RWPE1 (cell line): ENCODE data around the gene ZACN.

Experiments used
- CTCF ChIA-PET: fragments of 350-600 bp; sonication (Branson Sonifier 250); formaldehyde crosslinking; extraction: SDS; loops from one replicate; lab custom pipeline; 2021; lab: Yijun Ruan, JAX
- POLR2A ChIA-PET: fragments of 400-600 bp; formaldehyde crosslinking; extraction: SDS; loops from one replicate; lab custom pipeline; 2020; ENCODE audit warnings: antibody characterized with exemption; ENCODE audit not compliant: low non-redundant PET; lab: Yijun Ruan, JAX
- DNase-seq: peaks from one replicate; pipeline ENCODE4 v3.0.0; 2012; ENCODE audit warnings: low spot score
- H3K27ac ChIP-seq: fragments of 450-650 bp; 2 replicates; pipeline ENCODE4 v1.5.1; 2017
- TF ChIP-seq, protein P1 (sequence below): fragments of 450-650 bp; conservative IDR thresholded peaks from 2 replicates; pipeline ENCODE4 v1.5.1; 2017; ENCODE audit warnings: low read depth, mild to moderate bottlenecking

ZACN gene

DNA sequence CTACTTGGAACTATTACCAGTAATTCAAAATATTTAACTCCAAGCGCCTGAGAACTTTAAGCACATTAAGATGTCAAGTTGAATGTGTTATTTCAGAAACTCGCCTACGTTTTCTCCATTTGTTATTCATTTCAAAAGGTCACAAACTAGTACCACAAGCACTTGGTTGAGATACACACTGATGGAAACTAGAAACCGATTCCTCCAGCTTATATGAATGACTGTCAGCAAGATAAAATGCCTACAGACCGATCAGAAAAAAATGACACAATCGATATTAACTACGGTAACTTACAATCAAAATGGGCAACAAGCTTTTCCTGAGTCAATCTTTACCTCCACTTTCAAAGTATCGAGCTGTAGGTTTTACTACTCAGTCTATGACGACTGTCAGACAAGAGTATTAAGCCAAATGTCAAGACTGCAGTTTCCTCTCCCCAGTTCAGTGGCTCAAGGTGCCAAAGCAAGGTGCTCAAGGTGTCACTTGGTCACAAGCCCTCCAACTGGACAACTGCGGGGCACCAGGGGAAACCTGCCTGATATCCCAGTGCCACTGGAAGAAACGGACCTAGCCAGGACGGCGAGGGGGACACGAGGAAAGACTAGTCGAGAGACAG, 7.3 kb upstream of the ZACN start:
- DNase-seq = no peak
- ChIA-PET POLR2A (interaction anchor here (0.7 kb wide), 1 partner anchor 187 kb away, joined by 4 read pairs; no protein-coding TSS in a partner anchor), CTCF (interaction anchor here (1.2 kb wide), 1 partner anchor 208 kb away, joined by 5 read pairs; no protein-coding TSS in a partner anchor)
- TF ChIP-seq, protein P1, sequence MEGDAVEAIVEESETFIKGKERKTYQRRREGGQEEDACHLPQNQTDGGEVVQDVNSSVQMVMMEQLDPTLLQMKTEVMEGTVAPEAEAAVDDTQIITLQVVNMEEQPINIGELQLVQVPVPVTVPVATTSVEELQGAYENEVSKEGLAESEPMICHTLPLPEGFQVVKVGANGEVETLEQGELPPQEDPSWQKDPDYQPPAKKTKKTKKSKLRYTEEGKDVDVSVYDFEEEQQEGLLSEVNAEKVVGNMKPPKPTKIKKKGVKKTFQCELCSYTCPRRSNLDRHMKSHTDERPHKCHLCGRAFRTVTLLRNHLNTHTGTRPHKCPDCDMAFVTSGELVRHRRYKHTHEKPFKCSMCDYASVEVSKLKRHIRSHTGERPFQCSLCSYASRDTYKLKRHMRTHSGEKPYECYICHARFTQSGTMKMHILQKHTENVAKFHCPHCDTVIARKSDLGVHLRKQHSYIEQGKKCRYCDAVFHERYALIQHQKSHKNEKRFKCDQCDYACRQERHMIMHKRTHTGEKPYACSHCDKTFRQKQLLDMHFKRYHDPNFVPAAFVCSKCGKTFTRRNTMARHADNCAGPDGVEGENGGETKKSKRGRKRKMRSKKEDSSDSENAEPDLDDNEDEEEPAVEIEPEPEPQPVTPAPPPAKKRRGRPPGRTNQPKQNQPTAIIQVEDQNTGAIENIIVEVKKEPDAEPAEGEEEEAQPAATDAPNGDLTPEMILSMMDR = no peak
- peak overlapping the region; percentile 82 for H3K27ac ChIP-seq

DNA sequence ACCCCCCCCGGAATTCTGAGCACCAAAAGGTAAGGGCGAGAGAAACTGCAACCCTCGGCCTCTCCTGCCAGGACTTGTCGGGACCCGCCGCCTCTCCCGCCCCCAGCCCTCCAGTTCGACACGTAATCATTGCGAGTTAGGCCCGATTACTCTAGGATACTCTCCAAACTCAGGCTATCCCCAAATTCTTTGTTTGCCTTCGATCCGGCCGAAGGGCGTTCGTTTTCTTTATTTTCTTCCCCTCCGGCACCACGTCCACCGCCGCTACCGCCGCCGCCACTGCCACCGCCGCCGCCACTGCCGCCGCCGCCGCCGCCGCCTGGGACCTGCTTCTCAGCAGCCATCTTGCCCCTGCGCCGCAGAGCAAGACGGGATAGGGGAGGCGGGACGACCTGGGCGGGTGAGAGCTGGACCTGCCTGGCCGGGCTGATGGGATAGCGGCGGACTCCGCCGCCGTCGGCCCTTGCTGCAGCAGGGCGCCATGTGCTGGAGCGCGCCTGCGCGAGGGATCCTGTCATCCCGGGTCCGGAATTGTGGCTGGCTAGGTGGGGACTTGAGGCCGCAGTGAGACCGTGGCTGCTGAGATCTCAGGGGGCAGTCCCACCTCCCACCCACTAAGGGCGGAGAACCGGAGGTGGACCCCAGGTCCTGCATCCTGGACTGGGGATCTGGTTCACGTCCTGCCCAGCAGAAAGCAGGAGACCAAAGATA, 6.7 kb upstream of the ZACN start, which contains the start of gene SRP68:
Gene SRP68 (minus strand): TSS at position 370 of the 711 bp plus-strand sequence. CDS start 26 bp downstream, at position 344.
- DNase-seq = peak; percentile 93
- TF ChIP-seq, protein P1 = no peak
- CTCF ChIA-PET = interaction anchor here (1.2 kb wide), 1 partner anchor 207 kb away, joined by 5 read pairs; no protein-coding TSS in a partner anchor
- POLR2A ChIA-PET = interaction anchor here (0.5 to 0.7 kb wide), 2 partner anchors 9 to 587 kb away, joined by 3 to 4 read pairs; no protein-coding TSS in a partner anchor
- peak within 1 kb of the TSS; percentile 82 for H3K27ac ChIP-seq

DNA sequence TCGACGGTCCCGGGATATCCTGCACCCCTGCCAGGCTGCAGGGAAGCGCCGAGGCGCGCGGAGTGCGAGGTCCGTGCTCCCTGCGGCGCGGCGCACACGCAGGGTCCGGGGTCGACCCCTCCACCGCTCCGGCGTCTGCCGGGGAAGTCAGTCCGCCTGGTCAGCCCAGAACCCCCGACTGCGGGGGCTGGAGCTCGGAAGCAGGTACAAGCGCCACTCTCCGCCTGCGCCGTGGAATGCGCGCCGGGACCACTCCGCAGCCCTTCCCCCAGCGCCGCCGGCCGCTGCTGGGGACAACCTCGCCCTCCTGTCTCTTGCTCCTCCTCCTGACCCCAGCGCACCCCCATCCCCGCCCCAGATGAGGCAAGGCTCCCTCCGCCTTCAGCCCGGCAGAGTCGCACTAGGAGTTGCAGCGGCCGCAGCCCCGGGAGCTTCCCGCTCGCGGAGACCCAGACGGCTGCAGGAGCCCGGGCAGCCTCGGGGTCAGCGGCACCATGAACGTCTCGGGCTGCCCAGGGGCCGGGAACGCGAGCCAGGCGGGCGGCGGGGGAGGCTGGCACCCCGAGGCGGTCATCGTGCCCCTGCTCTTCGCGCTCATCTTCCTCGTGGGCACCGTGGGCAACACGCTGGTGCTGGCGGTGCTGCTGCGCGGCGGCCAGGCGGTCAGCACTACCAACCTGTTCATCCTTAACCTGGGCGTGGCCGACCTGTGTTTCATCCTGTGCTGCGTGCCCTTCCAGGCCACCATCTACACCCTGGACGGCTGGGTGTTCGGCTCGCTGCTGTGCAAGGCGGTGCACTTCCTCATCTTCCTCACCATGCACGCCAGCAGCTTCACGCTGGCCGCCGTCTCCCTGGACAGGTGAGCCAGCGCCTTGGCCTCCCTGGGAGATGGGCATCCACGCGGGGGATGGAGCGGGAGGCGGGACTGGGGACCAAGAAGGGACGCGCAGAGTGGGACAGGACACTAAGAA, 4.3 kb upstream of the ZACN start, which contains the start of gene GALR2:
Gene GALR2 (plus strand): TSS at position 392 of the 974 bp plus-strand sequence. CDS start 103 bp downstream, at position 495.
- CTCF ChIA-PET = interaction anchor here (0.6 kb wide), 1 partner anchor 301 kb away, joined by 3 read pairs; no protein-coding TSS in a partner anchor
- POLR2A ChIA-PET = interaction anchor here (0.5 kb wide), 1 partner anchor 123 kb away, joined by 4 read pairs; no protein-coding TSS in a partner anchor
- DNase-seq = no peak

DNA sequence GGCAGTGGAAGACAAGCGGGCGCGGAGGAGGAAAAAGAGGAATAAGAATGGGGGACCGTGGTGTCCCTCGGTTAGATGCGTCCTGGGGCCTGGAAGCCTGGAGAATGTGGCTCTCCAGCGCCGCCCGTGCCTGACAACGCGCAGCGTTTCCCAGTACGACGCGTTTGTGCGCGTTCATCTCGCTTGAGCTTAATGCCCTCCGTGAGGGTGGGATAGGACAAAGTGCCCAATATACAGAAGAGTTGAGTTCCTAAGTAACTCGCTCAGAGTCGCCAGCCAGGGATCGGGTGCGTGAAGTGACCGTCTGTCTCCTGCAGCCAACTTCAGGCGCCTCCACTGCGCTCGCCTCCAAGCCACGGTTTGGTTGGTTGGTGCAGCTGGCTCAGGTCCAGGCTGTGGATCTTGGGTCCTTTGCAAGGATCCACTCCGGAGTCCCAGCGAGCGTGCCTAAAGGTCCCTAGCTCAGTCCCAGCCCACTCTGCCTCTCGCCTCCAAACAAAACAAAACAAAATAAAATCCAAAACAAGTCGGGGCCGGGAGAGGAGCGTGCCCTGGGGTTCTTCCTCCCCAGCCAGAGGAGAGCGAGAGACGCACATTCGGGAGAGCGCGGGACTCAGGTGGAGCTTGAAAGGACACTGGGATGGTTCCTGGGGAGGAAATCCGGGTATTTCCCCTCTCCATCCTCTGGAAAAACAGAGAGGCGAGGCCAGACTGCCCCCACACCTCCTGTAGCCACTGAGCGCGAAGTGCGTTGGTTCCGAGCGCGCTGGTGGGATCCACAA, 3.4 kb upstream of the ZACN start:
- DNase-seq = no peak
- POLR2A ChIA-PET = no interaction called here

More for the DNA sequence above, 4.3 kb upstream of the ZACN start, which contains the start of gene GALR2:
- no peak within 1 kb of the TSS for H3K27ac ChIP-seq
- TF ChIP-seq, protein P1 = no peak

DNA sequence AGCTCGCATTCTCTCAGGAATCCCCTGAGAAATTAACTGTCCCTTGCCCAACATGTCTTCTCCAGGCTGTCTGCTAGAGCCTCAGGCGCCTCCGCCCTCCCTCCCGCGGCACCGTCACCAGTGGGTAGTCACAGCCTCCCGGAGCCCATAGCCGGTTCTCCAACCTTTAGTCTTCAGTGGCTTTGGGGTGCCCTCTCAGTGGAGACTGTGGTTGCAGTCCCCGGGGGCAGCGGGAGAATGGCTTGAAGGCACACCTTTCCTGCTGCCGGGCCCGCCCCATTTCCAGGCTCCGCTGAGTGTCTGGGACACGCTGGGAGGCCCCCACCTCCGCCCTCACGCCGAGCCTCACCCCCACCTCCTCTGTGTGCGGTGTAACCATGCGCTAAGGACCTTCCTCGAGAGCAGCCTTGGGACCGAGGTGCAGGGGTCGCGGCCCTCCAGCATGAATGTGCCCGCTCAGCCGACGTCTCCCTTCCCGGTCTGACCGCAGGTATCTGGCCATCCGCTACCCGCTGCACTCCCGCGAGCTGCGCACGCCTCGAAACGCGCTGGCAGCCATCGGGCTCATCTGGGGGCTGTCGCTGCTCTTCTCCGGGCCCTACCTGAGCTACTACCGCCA, 2.7 kb upstream of the ZACN start:
- DNase-seq = no peak
- ChIA-PET POLR2A (no interaction called here), CTCF (interaction anchor here (0.7 kb wide), 1 partner anchor 213 kb away, joined by 3 read pairs; no protein-coding TSS in a partner anchor)

More for the DNA sequence above, 3.4 kb upstream of the ZACN start:
- TF ChIP-seq, protein P1 = no peak; the same call in 1 of the 2 replicates
- H3K27ac ChIP-seq = no peak overlapping the region
- CTCF ChIA-PET = interaction anchor here (0.7 kb wide), 1 partner anchor 214 kb away, joined by 3 read pairs; no protein-coding TSS in a partner anchor

More for the DNA sequence above, 2.7 kb upstream of the ZACN start:
- TF ChIP-seq, protein P1 = no peak
- H3K27ac ChIP-seq = no peak overlapping the region
